SH-SY5Y (cell line): ENCODE measurements around the gene PRRC2B.
A peak's percentile ranks its signal among the peaks of the same experiment; 100 is the strongest.

ENCODE experiments used
- GATA2 ChIP-seq: IDR thresholded peaks from 2 replicates; pipeline ENCODE4 v1.6.1; 2011; ENCODE audit warnings: mild to moderate bottlenecking, low read depth, low read length
- GATA3 ChIP-seq: IDR thresholded peaks from 2 replicates; pipeline ENCODE4 v1.6.1; 2011; ENCODE audit warnings: low read depth, mild to moderate bottlenecking, low read length, moderate library complexity

The PRRC2B gene

DNA sequence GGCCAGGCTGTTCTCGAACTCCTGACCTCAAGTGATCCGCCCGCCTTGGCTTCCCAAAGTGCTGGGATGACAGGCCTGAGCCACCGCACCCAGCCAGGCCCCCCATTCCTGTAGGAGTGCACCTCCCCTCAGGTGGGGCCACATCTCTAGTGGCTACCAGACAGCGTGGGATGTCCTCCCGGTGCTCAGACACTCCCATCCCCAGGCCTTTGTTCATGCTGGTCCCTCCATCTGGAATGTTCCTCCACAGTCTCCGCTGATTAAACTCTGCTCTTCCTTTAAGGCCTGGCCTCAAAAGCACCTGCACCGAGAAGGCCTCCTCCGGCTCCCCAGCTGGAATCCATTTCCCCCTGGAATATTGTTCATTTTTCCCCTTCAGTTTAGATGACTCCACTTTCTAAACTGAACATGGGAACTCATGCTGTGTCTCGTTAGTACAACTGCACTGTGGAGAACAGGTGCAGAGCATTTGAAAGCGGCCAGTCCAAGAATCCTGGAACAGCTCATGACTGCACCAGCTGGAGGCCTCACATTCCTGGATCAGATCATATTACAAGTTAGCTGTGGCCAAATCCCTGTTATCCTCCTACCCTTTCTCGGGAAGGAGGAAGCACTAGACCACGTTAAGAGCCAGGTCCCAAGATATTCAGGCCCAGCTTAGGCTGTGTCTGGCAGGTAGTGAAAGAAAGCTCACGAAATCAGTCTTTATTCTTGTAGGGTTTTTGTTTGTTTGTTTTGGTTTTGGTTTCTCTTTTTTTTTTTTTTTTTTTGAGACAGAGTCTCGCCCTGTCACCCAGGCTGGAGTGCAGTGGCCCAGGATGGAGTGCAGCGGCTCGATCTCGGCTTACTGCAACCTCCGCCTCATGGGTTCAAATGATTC lies 10.8 kb upstream of the PRRC2B start:
- TF ChIP-seq GATA3 (no peak), GATA2 (no peak)

GRCh38 chr9:131385296-131385695 lies 8.6 kb upstream of the PRRC2B start:
- no peak for TF ChIP-seq GATA3
- TF ChIP-seq GATA2: no peak

DNA sequence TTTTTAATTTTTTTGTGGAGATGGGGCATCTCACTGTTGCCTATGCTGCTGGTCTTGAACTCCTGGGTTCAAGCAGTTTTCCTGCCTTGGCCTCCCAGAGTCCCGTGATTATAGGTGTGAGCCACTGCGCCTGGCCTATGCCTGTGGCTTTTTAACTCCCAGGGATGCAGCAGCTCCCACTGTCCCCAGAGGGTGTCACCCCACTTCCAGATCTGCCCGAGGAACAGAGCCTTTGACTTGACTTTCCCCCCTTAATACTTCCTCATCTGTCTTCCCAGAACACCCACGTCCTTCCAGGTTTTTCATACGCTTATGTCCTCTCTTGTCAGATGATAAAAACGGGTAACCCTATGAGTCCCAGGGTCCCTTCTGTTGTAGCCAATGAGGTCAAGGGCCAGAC lies 7.6 kb upstream of the PRRC2B start:
- TF ChIP-seq GATA3 (no peak), GATA2 (no peak)

- TF ChIP-seq GATA3: no peak
- TF ChIP-seq GATA2: no peak
Measured at GRCh38 chr9:131387394-131387793, 6.5 kb upstream of the PRRC2B start.

DNA sequence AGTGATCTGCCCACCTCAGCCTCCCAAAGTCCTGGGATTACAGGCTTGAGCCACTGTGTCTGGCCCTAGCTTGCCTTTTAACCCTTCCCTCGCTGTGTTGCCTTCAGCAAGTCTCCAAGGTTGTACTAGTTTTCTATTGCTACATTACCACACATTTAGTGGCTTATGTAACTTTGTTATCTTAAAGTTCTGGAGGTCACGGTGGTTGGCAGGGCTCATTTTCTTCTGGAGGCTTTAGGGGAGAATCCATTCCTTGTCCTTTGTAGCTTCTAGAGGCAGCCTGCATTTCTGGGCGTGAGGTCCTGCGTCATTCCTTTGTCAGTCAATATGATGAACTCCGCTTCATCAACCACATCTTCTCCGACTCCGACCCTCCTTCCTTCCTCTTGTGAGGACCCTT lies 2.9 kb upstream of the PRRC2B start:
- TF ChIP-seq GATA3 (no peak), GATA2 (no peak)

- no peak for TF ChIP-seq GATA2
Measured at GRCh38 chr9:131391504-131391903, 2.4 kb upstream of the PRRC2B start.

DNA sequence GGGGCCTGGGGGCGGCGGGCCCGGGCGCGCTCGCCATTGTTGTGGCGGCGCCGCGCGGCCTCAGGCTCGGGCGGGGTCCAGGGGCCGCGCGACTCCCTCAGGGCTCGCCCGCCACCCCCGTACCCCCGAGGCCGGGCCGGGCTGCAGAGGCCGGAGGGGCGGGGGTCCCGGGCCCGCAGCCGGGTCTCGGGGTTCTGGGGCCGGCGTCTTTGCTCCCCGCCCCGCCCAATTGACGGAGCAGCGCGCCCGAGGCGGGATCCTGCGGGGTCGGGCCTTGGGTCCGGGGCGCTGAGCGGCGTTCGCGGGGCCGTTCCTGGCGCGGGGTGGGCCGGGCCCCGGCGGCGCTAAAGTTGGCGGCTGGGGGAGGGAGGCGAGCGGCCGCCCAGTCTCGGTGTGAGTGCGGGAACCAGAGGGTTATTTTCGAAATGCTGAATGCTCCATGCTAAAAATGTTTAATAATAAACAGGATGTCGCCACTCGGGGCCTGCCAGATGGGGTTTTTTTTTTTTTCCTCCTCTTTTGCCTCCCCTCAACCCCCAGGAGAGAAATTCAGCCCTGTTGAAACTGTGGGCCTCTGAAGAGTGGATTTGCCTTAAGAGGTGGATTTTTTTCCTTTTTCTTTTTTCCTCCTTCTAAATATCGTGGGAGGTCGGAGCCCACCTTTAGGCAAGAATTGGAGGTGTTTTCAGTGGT lies 724 bp downstream of the PRRC2B start:
- no peak for TF ChIP-seq GATA2
- TF ChIP-seq GATA3: no peak

DNA sequence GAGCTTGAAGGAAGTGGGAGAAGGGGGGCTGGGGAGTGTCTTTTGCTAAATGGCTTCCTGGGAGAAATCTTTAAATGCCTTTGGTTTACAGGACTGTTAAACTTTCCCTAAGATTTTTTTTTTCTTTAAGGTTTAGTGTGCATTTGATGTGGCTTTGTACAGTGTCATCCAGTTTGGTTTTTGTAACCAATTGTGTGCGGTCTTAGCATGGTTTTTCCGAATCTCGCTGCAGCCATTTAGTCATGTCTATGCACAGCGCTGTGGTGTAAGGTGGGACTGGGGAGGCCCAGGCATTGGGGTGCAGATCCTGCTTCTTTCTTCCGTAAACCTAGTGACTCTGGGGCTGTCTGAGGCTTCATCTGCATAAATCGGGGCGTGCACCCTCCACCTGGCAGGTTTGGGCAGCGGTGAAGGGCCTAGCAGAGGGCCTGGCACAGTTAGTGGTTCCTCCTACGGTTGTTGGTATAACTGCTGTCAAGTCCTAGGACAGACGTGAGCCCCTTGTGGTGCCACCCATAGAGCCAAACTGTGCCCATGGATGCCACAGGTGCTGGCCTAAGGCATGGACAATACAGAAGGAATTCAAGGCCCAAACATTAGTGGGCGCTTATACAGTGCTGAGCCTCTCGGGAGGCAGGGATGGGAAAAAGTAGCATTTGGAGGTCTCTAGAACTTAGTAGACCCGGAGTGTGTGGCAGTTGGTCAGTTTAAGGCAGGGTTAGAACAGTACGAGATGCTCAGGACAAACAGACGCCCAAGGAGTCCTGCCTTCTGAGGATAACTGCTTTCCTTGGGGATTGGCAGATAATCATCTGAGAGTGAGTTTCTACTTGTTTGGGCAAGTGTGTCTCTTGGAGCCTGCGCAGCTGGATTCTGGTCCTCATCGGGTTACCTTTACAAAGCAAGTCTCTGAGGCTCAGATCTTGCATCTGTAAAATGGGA lies 1.5 kb downstream of the PRRC2B start:
- TF ChIP-seq GATA3 (no peak), GATA2 (0 out of 2 replicates have a peak, but pooled peaks have one; percentile 13)

- TF ChIP-seq GATA3 (no peak), GATA2 (no peak)
Measured at GRCh38 chr9:131396626-131397025, 2.7 kb downstream of the PRRC2B start.

GRCh38 chr9:131397100-131397790 lies 3.4 kb downstream of the PRRC2B start:
- TF ChIP-seq GATA2: no peak
- no peak for TF ChIP-seq GATA3

- TF ChIP-seq GATA2: peak; percentile 17; the same call in 1 of the 2 replicates
- TF ChIP-seq GATA3: no peak
Measured at GRCh38 chr9:131398204-131398603, 4.3 kb downstream of the PRRC2B start.

- TF ChIP-seq GATA2 (no peak), GATA3 (no peak)
Measured at GRCh38 chr9:131399972-131400371, 6.1 kb downstream of the PRRC2B start.

GRCh38 chr9:131400627-131401026 lies 6.7 kb downstream of the PRRC2B start:
- no peak for TF ChIP-seq GATA3
